ENCODE data around the gene TMCO4.

Gene TMCO4

DNA sequence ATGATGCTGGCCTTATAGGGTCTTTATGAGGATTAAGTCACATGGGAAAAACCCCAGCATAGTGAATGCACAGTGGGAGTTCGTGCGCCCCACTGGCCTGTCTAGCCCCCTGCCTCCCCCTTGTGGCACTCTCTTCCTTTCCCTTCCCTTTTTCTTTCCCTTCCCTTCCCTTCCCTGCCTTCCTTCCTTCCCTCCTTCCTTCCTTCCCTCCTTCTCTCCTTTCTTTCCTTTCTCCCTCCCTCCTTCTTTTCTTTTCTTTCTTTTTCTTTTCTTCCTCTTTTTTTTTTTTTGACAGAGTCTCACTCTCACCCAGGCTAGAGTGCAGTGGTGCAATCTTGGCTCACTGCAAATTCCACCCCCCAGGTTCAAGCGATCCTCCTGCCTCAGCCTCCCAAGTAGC, 96.4 kb downstream of the TMCO4 start:
- Histone ChIP-seq H3K4me2 (ENCODE audit: low read length) (no peak overlapping the region), H3K9ac (ENCODE audit: low read length) (no peak overlapping the region), H3K27me3 (ENCODE audit: low read depth, low read length) (no peaks in the 10 kb centered on the region), H3K27ac (ENCODE audit: low read length) (no peak overlapping the region), H3K79me2 (ENCODE audit: low read length) (no peaks in the 10 kb centered on the region), H2AFZ (ENCODE audit: low read depth, low read length) (no peak overlapping the region), H3K36me3 (replicated peaks; ENCODE audit: low read depth, low read length) (no peaks in the 10 kb centered on the region), H3K9me3 (ENCODE audit: insufficient read depth, low read length) (no peaks in the 10 kb centered on the region), H3K4me3 (ENCODE audit: low read length) (no peak overlapping the region), H4K20me1 (ENCODE audit: insufficient read depth, low read length) (no peaks in the 10 kb centered on the region), H3K4me1 (ENCODE audit: low read length) (peaks cover 4% of the 10 kb centered on the region)
- TF ChIP-seq, protein P1, sequence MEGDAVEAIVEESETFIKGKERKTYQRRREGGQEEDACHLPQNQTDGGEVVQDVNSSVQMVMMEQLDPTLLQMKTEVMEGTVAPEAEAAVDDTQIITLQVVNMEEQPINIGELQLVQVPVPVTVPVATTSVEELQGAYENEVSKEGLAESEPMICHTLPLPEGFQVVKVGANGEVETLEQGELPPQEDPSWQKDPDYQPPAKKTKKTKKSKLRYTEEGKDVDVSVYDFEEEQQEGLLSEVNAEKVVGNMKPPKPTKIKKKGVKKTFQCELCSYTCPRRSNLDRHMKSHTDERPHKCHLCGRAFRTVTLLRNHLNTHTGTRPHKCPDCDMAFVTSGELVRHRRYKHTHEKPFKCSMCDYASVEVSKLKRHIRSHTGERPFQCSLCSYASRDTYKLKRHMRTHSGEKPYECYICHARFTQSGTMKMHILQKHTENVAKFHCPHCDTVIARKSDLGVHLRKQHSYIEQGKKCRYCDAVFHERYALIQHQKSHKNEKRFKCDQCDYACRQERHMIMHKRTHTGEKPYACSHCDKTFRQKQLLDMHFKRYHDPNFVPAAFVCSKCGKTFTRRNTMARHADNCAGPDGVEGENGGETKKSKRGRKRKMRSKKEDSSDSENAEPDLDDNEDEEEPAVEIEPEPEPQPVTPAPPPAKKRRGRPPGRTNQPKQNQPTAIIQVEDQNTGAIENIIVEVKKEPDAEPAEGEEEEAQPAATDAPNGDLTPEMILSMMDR (IDR thresholded peaks at IDR 0.05; ENCODE audit: low read depth, low read length) = no peak
- TF ChIP-seq EZH2phosphoT487 (IDR thresholded peaks at IDR 0.05; ENCODE audit: low read depth) = no peak

DNA sequence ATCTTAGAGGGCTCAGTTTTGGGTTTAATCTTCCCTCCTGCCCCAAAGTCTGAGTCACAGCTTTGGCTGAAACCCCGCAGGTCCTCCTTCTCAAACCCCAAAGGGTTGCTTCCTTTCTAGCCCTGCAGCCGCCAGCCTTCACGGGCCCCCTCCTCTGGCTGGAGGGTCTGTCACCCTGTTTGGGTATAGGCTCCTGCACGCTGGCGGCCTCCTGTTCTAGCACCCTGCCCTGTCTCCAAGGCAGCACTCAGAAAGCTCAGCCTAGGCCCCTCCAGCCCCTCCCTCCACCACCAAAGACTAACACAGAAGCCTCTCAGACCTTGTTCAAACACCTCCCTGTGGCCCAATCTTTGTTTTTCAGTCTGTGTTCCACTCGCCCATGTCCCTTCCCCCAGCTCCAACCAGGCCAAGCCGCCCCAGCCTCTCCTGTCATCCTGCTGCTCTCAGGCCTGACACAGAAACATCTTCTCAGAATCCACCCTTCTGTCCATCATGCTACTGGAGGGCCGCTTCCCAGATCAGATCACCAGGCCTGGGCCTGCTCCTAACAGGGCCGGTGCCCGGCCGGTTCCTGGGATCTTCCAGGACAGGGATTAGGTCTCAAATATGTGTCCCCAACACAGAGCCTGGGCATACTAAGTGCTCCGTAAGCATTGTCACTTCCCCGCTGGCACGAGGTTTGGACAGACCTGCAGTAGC, 99.5 kb downstream of the TMCO4 start:
- Histone ChIP-seq H3K9me3 (ENCODE audit: insufficient read depth, low read length) (no peaks in the 10 kb centered on the region), H3K27ac (ENCODE audit: low read length) (no peak overlapping the region), H3K27me3 (ENCODE audit: low read depth, low read length) (no peaks in the 10 kb centered on the region), H3K9ac (ENCODE audit: low read length) (no peak overlapping the region), H3K4me2 (ENCODE audit: low read length) (no peak overlapping the region), H3K4me3 (ENCODE audit: low read length) (no peak overlapping the region), H4K20me1 (ENCODE audit: insufficient read depth, low read length) (no peaks in the 10 kb centered on the region), H3K79me2 (ENCODE audit: low read length) (no peaks in the 10 kb centered on the region), H2AFZ (ENCODE audit: low read depth, low read length) (no peak overlapping the region), H3K36me3 (replicated peaks; ENCODE audit: low read depth, low read length) (no peaks in the 10 kb centered on the region), H3K4me1 (ENCODE audit: low read length) (peaks cover 10% of the 10 kb centered on the region)
- TF ChIP-seq, protein P1 (IDR thresholded peaks at IDR 0.05; ENCODE audit: low read depth, low read length) = no peak
- TF ChIP-seq EZH2phosphoT487 (IDR thresholded peaks at IDR 0.05; ENCODE audit: low read depth) = no peak

DNA sequence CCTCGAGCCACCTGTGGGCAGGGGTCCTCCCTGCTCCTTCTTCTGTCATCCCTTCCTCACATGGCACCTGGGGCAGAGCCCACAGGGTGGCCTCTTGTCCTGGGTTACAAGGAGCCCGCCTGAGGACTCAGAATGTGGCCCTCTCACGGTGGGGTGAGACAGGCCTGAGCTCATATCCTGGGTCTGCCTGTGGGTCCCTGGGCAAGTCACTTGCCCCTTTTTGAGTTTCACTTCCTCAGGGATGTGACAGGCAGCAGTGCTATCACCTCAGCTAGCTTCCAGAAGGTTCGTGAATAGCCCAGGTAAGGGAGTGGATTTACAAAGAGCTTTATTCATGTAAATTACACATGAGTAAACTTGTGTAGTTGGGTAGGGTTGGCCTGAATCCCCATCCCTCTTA, 101.5 kb downstream of the TMCO4 start:
- no peak for TF ChIP-seq EZH2phosphoT487 (IDR thresholded peaks at IDR 0.05; ENCODE audit: low read depth)
- TF ChIP-seq, protein P1 (IDR thresholded peaks at IDR 0.05; ENCODE audit: low read depth, low read length) = no peak
- Histone ChIP-seq H3K9me3 (ENCODE audit: insufficient read depth, low read length) (no peaks in the 10 kb centered on the region), H4K20me1 (ENCODE audit: insufficient read depth, low read length) (no peaks in the 10 kb centered on the region), H2AFZ (ENCODE audit: low read depth, low read length) (no peak overlapping the region), H3K27ac (ENCODE audit: low read length) (0 out of 2 replicates have a peak overlapping the region, but pooled peaks have one; percentile 1), H3K4me2 (ENCODE audit: low read length) (peak overlapping the region; percentile 7; the same call in 1 of the 2 replicates), H3K27me3 (ENCODE audit: low read depth, low read length) (no peaks in the 10 kb centered on the region), H3K9ac (ENCODE audit: low read length) (no peak overlapping the region), H3K4me3 (ENCODE audit: low read length) (no peak overlapping the region), H3K4me1 (ENCODE audit: low read length) (peaks cover 10% of the 10 kb centered on the region), H3K36me3 (replicated peaks; ENCODE audit: low read depth, low read length) (no peaks in the 10 kb centered on the region), H3K79me2 (ENCODE audit: low read length) (no peaks in the 10 kb centered on the region)

DNA sequence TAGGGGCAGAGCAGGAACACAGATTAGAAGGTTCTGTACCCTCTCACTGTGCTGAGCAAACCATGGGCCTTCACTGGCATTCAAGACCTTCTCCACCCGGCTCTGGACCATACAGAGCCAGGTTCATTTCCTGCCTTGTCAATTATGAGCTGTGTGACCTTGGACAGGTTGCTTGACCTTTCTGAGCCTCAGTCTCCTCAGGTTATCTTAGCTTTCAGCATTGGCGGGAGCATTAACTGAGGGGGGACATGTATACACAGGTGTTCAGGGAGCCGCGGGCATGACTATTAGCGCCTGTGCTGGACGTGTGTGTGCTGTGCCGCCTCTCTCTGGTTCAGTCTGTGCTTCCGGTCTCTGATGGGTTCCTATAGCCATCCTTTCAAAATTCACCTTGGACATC, 102.9 kb downstream of the TMCO4 start:
- H3K9ac ChIP-seq (ENCODE audit: low read length) = no peak overlapping the region
- no peaks in the 10 kb centered on the region for H3K9me3 ChIP-seq (ENCODE audit: insufficient read depth, low read length)
- H2AFZ ChIP-seq (ENCODE audit: low read depth, low read length) = no peak overlapping the region
- no peak overlapping the region for H3K27ac ChIP-seq (ENCODE audit: low read length)
- H3K79me2 ChIP-seq (ENCODE audit: low read length) = no peaks in the 10 kb centered on the region
- H3K27me3 ChIP-seq (ENCODE audit: low read depth, low read length) = no peaks in the 10 kb centered on the region
- no peak overlapping the region for H3K4me3 ChIP-seq (ENCODE audit: low read length)
- peaks cover 10% of the 10 kb centered on the region for H3K4me1 ChIP-seq (ENCODE audit: low read length)
- TF ChIP-seq, protein P1 (IDR thresholded peaks at IDR 0.05; ENCODE audit: low read depth, low read length) = no peak
- TF ChIP-seq EZH2phosphoT487 (IDR thresholded peaks at IDR 0.05; ENCODE audit: low read depth) = no peak
- H4K20me1 ChIP-seq (ENCODE audit: insufficient read depth, low read length) = no peaks in the 10 kb centered on the region
- no peaks in the 10 kb centered on the region for H3K36me3 ChIP-seq (replicated peaks; ENCODE audit: low read depth, low read length)
- H3K4me2 ChIP-seq (ENCODE audit: low read length) = no peak overlapping the region
